Keratinocyte (primary cell): Measurements from ENCODE around the gene KCNK7. TPM values are rescaled to one million over a fixed set of nuclear protein-coding genes. Genes with fewer than 3 reads are reported as not detected.

Experiments
- DNase-seq: peaks from one replicate; pipeline ENCODE4 v3.0.0-alpha.2; 2011; ENCODE audit warnings: low read depth, missing footprints, low spot score
- FAIRE-seq: peaks from 2 replicates; lab custom pipeline; 2011; peaks lifted over from hg19 to GRCh38; lab: Jason Lieb, UNC
- H2AFZ ChIP-seq: 2 replicates; pipeline ENCODE4 v1.6.0; 2012; ENCODE audit warnings: low read length, control low read depth, inconsistent platforms; ENCODE audit not compliant: control insufficient read depth
- H3K27ac ChIP-seq: 2 replicates; pipeline ENCODE4 v1.5.1; 2011; ENCODE audit warnings: low read length; ENCODE audit not compliant: control insufficient read depth, insufficient read depth
- H3K27me3 ChIP-seq: 3 replicates; pipeline ENCODE4 v1.6.0; 2011; ENCODE audit warnings: low read length; ENCODE audit not compliant: control insufficient read depth, insufficient read depth; ENCODE audit errors: extremely low read depth
- H3K36me3 ChIP-seq, 2 experiments: 2 replicates in 1 of 2; 3 replicates in 1 of 2; pipeline ENCODE4 v1.5.1; 2011; ENCODE audit warnings: low read length in 2 of 2, mild to moderate bottlenecking in 1 of 2; ENCODE audit not compliant: control insufficient read depth in 2 of 2, insufficient read depth in 2 of 2; ENCODE audit errors: extremely low read depth in 1 of 2
- H3K4me1 ChIP-seq: 3 replicates; pipeline ENCODE4 v1.5.1; 2011; ENCODE audit warnings: low read length; ENCODE audit not compliant: control insufficient read depth, insufficient read depth; ENCODE audit errors: extremely low read depth
- H3K4me2 ChIP-seq: 3 replicates; pipeline ENCODE4 v1.6.0; 2011; ENCODE audit warnings: low read depth, low read length; ENCODE audit not compliant: control insufficient read depth, insufficient read depth; ENCODE audit errors: extremely low read depth
- H3K4me3 ChIP-seq, 3 experiments: fragments of 200-600 bp in 1 of 3; sonication (generic) in 1 of 3; 2 replicates in 2 of 3; 3 replicates in 1 of 3; pipeline ENCODE4 v1.5.1; 2011 to 2016; ENCODE audit warnings: low read length in 3 of 3, mild to moderate bottlenecking in 3 of 3, control low read depth in 2 of 3, inconsistent platforms in 1 of 3, low read depth in 1 of 3, mixed read lengths in 1 of 3, mixed run types in 1 of 3, moderate library complexity in 1 of 3; ENCODE audit not compliant: control insufficient read depth in 2 of 3, insufficient read depth in 2 of 3; ENCODE audit errors: extremely low read depth in 1 of 3
- H3K79me2 ChIP-seq: 2 replicates; pipeline ENCODE4 v1.6.0; 2012; ENCODE audit warnings: low read length; ENCODE audit not compliant: control insufficient read depth, insufficient read depth
- H3K9ac ChIP-seq: 3 replicates; pipeline ENCODE4 v1.6.0; 2011; ENCODE audit warnings: low read length; ENCODE audit not compliant: control insufficient read depth, insufficient read depth; ENCODE audit errors: extremely low read depth
- H3K9me1 ChIP-seq: 3 replicates; pipeline ENCODE4 v1.6.0; 2011; ENCODE audit warnings: low read length; ENCODE audit not compliant: control insufficient read depth, insufficient read depth; ENCODE audit errors: extremely low read depth
- H3K9me3 ChIP-seq: 2 replicates; pipeline ENCODE4 v1.5.1; 2012; ENCODE audit warnings: low read depth, low read length; ENCODE audit not compliant: control insufficient read depth
- H4K20me1 ChIP-seq: 3 replicates; pipeline ENCODE4 v1.6.0; 2011; ENCODE audit warnings: low read length; ENCODE audit not compliant: control insufficient read depth, insufficient read depth; ENCODE audit errors: extremely low read depth
- EZH2 ChIP-seq: IDR thresholded peaks from one replicate; pipeline ENCODE4 v1.6.1; 2012; ENCODE audit warnings: inconsistent platforms, mild to moderate bottlenecking, low read length, moderate library complexity
- dilution Hi-C: fragments of 300-500 bp; cut with MboI; formaldehyde crosslinking; loops from one replicate; pipeline ENCODE4 v1.7.0; 2020; ENCODE audit warnings: low sequenced_read_pairs; ENCODE audit not compliant: extremely low pct_ligation_motif_present
- polyA plus RNA-seq, 5 experiments: library from polyadenylated mRNA; depleted of rRNA in 3 of 5; stranded (reverse) in 3 of 5; stranded (forward) in 1 of 5; unstranded in 1 of 5; fragments of >200 nt; gene quantifications; 1 replicate in 1 of 5; 2 replicates in 3 of 5; 3 replicates in 1 of 5; pipeline versions ENCODE4 v1.2.1 to v1.2.3, GENCODE V29; 2011 to 2012; ENCODE audit warnings: missing spikeins in 2 of 5, low read depth in 1 of 5, low replicate concordance in 1 of 5
- TF ChIP-seq, protein P1 (sequence below), 3 experiments: IDR thresholded peaks in 1 of 3; conservative IDR thresholded peaks in 1 of 3; optimal IDR thresholded peaks in 1 of 3; 2 replicates in 2 of 3; 3 replicates in 1 of 3; pipeline versions ENCODE3 to v1.5.1; 2011; ENCODE audit warnings: low read length in 3 of 3, mild to moderate bottlenecking in 3 of 3, moderate library complexity in 2 of 3, control low read depth in 1 of 3, inconsistent platforms in 1 of 3; ENCODE audit not compliant: insufficient read depth in 2 of 3; ENCODE audit errors: extremely low read depth in 1 of 3

The KCNK7 gene
- polyA plus RNA-seq, 1 donor (not counting 4 experiments of a cell fraction or from before 2014, with no cell fraction given) = 0.46 TPM

- Histone ChIP-seq H3K79me2 (peaks cover 38% of the 10 kb centered on the region), H3K4me1 (peaks cover 24% of the 10 kb centered on the region), H3K27me3 (no peaks in the 10 kb centered on the region), H3K9me1 (no peaks in the 10 kb centered on the region), H3K27ac (no peak overlapping the region), H3K9ac (no peak overlapping the region), H3K36me3 (peaks cover 14 to 23% of the 10 kb centered on the region in 2 experiments), H3K9me3 (no peaks in the 10 kb centered on the region), H3K4me2 (no peak overlapping the region), H4K20me1 (no peaks in the 10 kb centered on the region), H2AFZ (no peak overlapping the region), H3K4me3 (no peak overlapping the region)
- no peak for TF ChIP-seq EZH2
- TF ChIP-seq, protein P1, sequence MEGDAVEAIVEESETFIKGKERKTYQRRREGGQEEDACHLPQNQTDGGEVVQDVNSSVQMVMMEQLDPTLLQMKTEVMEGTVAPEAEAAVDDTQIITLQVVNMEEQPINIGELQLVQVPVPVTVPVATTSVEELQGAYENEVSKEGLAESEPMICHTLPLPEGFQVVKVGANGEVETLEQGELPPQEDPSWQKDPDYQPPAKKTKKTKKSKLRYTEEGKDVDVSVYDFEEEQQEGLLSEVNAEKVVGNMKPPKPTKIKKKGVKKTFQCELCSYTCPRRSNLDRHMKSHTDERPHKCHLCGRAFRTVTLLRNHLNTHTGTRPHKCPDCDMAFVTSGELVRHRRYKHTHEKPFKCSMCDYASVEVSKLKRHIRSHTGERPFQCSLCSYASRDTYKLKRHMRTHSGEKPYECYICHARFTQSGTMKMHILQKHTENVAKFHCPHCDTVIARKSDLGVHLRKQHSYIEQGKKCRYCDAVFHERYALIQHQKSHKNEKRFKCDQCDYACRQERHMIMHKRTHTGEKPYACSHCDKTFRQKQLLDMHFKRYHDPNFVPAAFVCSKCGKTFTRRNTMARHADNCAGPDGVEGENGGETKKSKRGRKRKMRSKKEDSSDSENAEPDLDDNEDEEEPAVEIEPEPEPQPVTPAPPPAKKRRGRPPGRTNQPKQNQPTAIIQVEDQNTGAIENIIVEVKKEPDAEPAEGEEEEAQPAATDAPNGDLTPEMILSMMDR (optimal IDR thresholded peaks at IDR 0.05 in 1 of 3, IDR thresholded peaks at IDR 0.05 in 1 of 3, conservative IDR thresholded peaks at IDR 0.05 in 1 of 3; ENCODE audit: extremely low read depth in 1 of 3, insufficient read depth in 2 of 3, low read length in 3 of 3) = no peak
- dilution Hi-C loops = no loop called here
- DNase-seq (no peak), FAIRE-seq (no peak)
Measured at GRCh38 chr11:65610404-65610803, 14.8 kb upstream of the KCNK7 start.

DNA sequence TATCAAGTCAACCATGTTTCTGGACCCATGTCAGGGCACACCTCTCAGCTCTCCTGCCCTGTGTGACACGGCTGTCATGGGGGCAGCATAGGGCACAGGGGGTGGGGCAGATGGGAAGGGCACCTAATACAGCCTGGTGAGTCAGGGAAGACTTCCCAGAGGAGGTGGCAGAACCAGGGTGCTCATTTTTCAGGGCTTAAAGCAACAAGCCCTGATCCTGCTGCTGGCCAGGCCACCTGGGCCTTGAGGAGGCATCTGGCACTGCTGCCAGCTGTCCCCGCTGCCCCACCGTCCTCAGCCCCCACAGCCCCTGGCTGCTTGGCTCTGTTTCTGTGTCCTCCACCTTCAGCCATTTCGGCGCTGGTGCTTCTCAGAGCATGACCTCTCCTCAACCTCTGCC lies 14.1 kb upstream of the KCNK7 start:
- H2AFZ ChIP-seq = no peak overlapping the region
- H3K79me2 ChIP-seq = peaks cover 38% of the 10 kb centered on the region

More for the DNA sequence above, 14.1 kb upstream of the KCNK7 start:
- no peaks in the 10 kb centered on the region for H3K9me1 ChIP-seq
- FAIRE-seq = no peak
- no peaks in the 10 kb centered on the region for H3K27me3 ChIP-seq
- H3K27ac ChIP-seq = no peak overlapping the region
- TF ChIP-seq, protein P1 (optimal IDR thresholded peaks at IDR 0.05 in 1 of 3, IDR thresholded peaks at IDR 0.05 in 1 of 3, conservative IDR thresholded peaks at IDR 0.05 in 1 of 3; ENCODE audit: extremely low read depth in 1 of 3, insufficient read depth in 2 of 3, low read length in 3 of 3) = no peak
- no peak for TF ChIP-seq EZH2
- H4K20me1 ChIP-seq = no peaks in the 10 kb centered on the region
- no peak overlapping the region for H3K4me2 ChIP-seq
- H3K4me3 ChIP-seq = no peak overlapping the region
- H3K9me3 ChIP-seq = no peaks in the 10 kb centered on the region
- no peak overlapping the region for H3K9ac ChIP-seq
- dilution Hi-C loops = no loop called here
- H3K36me3 ChIP-seq = peaks cover 21 to 30% of the 10 kb centered on the region in 2 experiments
- no peak for DNase-seq
- peaks cover 24% of the 10 kb centered on the region for H3K4me1 ChIP-seq
